PC-9 (cell line): ENCODE results near the gene NDUFAF8. TPM values are rescaled to one million over a fixed set of nuclear protein-coding genes. Genes with fewer than 3 reads are reported as not detected.

Source experiments
- BruUV-seq: library from RNA; stranded (reverse); fragments of 400-500 nt; replicated peaks from 2 replicates; lab custom pipeline; 2021; lab: Mats Ljungman, UMichigan
- CTCF ChIA-PET: fragments of 300-600 bp; sonication (Branson Sonifier 250); formaldehyde crosslinking; loops from one replicate; lab custom pipeline; 2022; ENCODE audit warnings: antibody characterized with exemption; lab: Charles Lee
- POLR2A ChIA-PET: fragments of 300-600 bp; sonication (Branson Sonifier 250); formaldehyde crosslinking; loops from one replicate; lab custom pipeline; 2022; ENCODE audit warnings: antibody characterized with exemption; ENCODE audit not compliant: unreplicated experiment; lab: Charles Lee
- DNase-seq, 2 experiments: peaks; one replicate each; pipeline versions ENCODE4 v3.0.0 to v3.0.0-alpha.2; 2015 to 2022; ENCODE audit warnings: mixed read lengths in 1 of 2
- H2AFZ ChIP-seq: fragments of 200-600 bp; sonication (generic); 2 replicates; pipeline ENCODE4 v1.8.1; 2017; ENCODE audit warnings: antibody characterized with exemption
- H3F3A ChIP-seq: fragments of 200-600 bp; sonication (generic); 2 replicates; pipeline ENCODE4 v1.8.1; 2017; ENCODE audit warnings: antibody characterized with exemption, mild to moderate bottlenecking, low read depth; ENCODE audit not compliant: insufficient read depth
- H3K27ac ChIP-seq: fragments of 200-600 bp; sonication (generic); 2 replicates; pipeline ENCODE4 v1.6.1; 2016; ENCODE audit warnings: mixed run types
- H3K27me3 ChIP-seq: fragments of 200-600 bp; sonication (generic); 2 replicates; pipeline ENCODE4 v1.6.1; 2016; ENCODE audit warnings: low read depth, mixed run types; ENCODE audit not compliant: insufficient read depth
- H3K36me3 ChIP-seq: fragments of 200-600 bp; sonication (generic); 2 replicates; pipeline ENCODE4 v1.6.1; 2016; ENCODE audit warnings: low read depth, mixed run types
- H3K4me1 ChIP-seq: fragments of 200-600 bp; sonication (generic); replicated peaks from 2 replicates; pipeline ENCODE4 v1.6.1; 2016; ENCODE audit warnings: mixed run types; ENCODE audit not compliant: insufficient read depth
- H3K4me2 ChIP-seq: fragments of 200-600 bp; sonication (generic); 2 replicates; pipeline ENCODE4 v1.6.1; 2017; ENCODE audit warnings: mixed run types
- H3K4me3 ChIP-seq: fragments of 200-600 bp; sonication (generic); 2 replicates; pipeline ENCODE4 v1.6.1; 2016; ENCODE audit warnings: mixed run types
- H3K79me2 ChIP-seq: fragments of 200-600 bp; sonication (generic); 2 replicates; pipeline ENCODE4 v1.6.1; 2017; ENCODE audit warnings: low read depth, mixed run types
- H3K9me2 ChIP-seq: fragments of 200-600 bp; sonication (generic); 2 replicates; pipeline ENCODE4 v1.8.1; 2017; ENCODE audit warnings: mild to moderate bottlenecking; ENCODE audit not compliant: insufficient read depth
- H3K9me3 ChIP-seq: fragments of 200-600 bp; sonication (generic); 2 replicates; pipeline ENCODE4 v1.8.1; 2016; ENCODE audit warnings: low read depth; ENCODE audit not compliant: insufficient read depth
- H4K20me1 ChIP-seq: fragments of 200-600 bp; sonication (generic); 2 replicates; pipeline ENCODE4 v1.8.1; 2017; ENCODE audit not compliant: insufficient read depth
- EZH2 ChIP-seq: fragments of 200-600 bp; sonication (generic); IDR thresholded peaks from 2 replicates; pipeline ENCODE4 v1.8.0; 2017; ENCODE audit warnings: antibody characterized with exemption, low read depth
- intact Hi-C: fragments of 100-400 bp; cut with micrococcal nuclease; formaldehyde crosslinking; loops from one replicate; pipeline ENCODE4 v1.10.0; 2022; ENCODE audit not compliant: unreplicated experiment
- total RNA-seq: library from RNA; stranded (reverse); gene quantifications from 2 replicates; pipeline ENCODE4 v1.2.3, GENCODE V29; 2021
- TF ChIP-seq, protein P1 (sequence below): fragments of 200-600 bp; sonication (generic); conservative IDR thresholded peaks from 2 replicates; pipeline ENCODE4 v1.6.1; 2017; ENCODE audit warnings: mixed run types, antibody characterized with exemption, mild to moderate bottlenecking, moderate library complexity

Gene NDUFAF8
- total RNA-seq, 1 experiment from 2014 or later, result 53.3 TPM

DNA sequence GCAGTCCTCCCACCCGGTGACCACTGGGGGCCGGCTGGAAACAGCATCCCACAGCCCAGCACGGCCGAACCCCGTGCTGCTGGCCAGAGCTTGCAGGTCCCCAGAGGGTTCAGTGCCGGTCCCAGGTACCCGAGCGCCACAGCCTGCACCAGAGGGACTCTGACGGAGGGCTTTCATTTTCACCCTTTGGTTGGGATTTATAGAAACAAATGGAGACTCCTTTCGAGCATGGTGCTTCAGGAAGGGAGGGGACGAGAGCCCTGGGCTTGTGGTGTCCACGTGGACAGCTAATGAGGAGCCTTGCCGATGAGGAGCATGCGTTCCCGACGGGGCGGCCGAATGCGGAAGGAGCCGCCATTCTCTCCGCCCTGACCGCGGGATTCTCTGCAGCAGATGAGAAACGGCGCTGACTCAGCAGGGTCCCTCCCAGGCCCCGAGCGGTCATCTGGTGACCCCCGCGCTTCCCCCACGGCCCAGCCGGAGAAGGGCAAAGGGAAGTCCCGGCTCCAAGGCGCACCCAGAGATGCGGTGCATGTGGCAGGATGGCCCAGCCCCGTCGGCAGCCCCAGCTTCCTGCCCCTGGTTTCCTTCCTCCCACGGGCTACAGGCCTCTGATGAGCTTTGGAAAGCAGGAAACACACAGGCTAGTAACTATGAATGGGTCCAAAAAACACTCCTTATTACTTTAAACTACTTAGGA is 46.2 kb downstream of the NDUFAF8 start:
- Histone ChIP-seq H3K27me3 (no peaks in the 10 kb centered on the region), H3F3A (no peaks in the 10 kb centered on the region), H3K9me3 (no peaks in the 10 kb centered on the region), H3K9me2 (no peaks in the 10 kb centered on the region), H3K4me2 (no peak overlapping the region), H3K4me1 (no peaks in the 10 kb centered on the region), H2AFZ (no peak overlapping the region), H3K36me3 (no peaks in the 10 kb centered on the region), H4K20me1 (peaks cover 16% of the 10 kb centered on the region), H3K4me3 (no peak overlapping the region), H3K27ac (no peak overlapping the region), H3K79me2 (peaks cover 10% of the 10 kb centered on the region)
- TF ChIP-seq, protein P1, sequence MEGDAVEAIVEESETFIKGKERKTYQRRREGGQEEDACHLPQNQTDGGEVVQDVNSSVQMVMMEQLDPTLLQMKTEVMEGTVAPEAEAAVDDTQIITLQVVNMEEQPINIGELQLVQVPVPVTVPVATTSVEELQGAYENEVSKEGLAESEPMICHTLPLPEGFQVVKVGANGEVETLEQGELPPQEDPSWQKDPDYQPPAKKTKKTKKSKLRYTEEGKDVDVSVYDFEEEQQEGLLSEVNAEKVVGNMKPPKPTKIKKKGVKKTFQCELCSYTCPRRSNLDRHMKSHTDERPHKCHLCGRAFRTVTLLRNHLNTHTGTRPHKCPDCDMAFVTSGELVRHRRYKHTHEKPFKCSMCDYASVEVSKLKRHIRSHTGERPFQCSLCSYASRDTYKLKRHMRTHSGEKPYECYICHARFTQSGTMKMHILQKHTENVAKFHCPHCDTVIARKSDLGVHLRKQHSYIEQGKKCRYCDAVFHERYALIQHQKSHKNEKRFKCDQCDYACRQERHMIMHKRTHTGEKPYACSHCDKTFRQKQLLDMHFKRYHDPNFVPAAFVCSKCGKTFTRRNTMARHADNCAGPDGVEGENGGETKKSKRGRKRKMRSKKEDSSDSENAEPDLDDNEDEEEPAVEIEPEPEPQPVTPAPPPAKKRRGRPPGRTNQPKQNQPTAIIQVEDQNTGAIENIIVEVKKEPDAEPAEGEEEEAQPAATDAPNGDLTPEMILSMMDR, result no peak
- no peak for TF ChIP-seq EZH2
- ChIA-PET POLR2A (no interaction called here), CTCF (no interaction called here)
- intact Hi-C loops, result no loop called here
- no TSS peak for BruUV-seq
- DNase-seq, result no peak

DNA sequence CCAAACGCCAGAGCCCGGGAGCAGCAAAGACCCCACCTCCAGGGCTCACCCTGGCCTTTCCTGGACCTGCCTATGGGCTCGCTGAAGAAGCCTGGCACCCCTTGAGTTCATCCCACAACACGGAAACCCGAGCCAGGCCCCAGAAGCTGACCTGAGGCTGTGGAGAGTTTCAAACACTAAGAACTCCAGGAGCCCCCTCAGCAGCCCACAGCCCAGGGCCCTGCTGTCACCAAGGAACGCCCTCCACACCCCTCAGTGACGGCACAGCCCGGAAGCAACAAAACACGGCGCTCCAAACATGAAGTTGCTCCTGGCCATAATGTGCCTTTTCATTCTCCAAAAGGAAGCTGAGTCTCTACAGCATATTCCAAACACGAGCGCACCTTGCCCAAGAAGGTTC is 46.8 kb downstream of the NDUFAF8 start:
- H3K36me3 ChIP-seq, result no peaks in the 10 kb centered on the region
- no peak for DNase-seq
- BruUV-seq, result no TSS peak
- H3K27ac ChIP-seq, result no peak overlapping the region
- no peak overlapping the region for H3K4me2 ChIP-seq
- peaks cover 20% of the 10 kb centered on the region for H4K20me1 ChIP-seq
- H3K4me1 ChIP-seq, result no peaks in the 10 kb centered on the region
- no peaks in the 10 kb centered on the region for H3F3A ChIP-seq
- POLR2A ChIA-PET, result no interaction called here
- intact Hi-C loops, result no loop called here
- H3K4me3 ChIP-seq, result no peak overlapping the region
- CTCF ChIA-PET, result no interaction called here
- TF ChIP-seq, protein P1, result no peak
- TF ChIP-seq EZH2, result no peak
- H3K9me3 ChIP-seq, result no peaks in the 10 kb centered on the region
- H3K9me2 ChIP-seq, result no peaks in the 10 kb centered on the region
- peaks cover 16% of the 10 kb centered on the region for H3K79me2 ChIP-seq
- H2AFZ ChIP-seq, result no peak overlapping the region
- no peaks in the 10 kb centered on the region for H3K27me3 ChIP-seq

DNA sequence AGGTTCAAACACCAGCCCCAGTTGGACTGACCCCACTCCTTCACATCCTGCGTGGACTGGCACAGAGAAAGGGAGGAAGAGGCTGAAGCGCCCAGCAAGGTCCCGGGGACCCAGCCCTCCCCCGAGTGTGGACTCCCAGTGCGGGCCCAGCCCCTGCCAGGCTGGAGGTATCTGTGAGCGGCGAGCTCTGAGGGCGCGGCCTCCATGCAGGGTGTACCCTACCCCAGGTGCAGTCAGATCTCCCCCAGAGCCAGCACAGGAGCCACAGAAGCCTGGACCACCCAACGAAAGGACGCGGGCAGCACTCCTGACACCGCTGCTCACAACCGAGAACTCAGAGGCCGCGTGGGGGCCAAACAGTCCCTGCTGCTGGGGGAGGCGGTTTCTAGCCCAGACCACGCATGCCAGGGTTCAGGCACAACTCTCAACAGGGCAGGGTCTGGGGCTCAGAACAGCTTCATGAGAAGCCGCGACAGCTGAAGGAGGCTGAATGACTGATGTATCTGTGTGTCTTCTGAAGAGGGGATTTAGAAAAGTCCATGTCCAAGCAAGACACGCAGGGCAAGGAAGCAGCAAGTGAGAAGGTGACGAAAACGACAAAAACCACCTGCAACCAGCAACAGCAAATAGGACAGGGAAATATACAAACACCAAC is 47.5 kb downstream of the NDUFAF8 start:
- CTCF ChIA-PET, result no interaction called here
- BruUV-seq, result no TSS peak
- Histone ChIP-seq H3K79me2 (peaks cover 22% of the 10 kb centered on the region), H2AFZ (no peak overlapping the region), H3K9me2 (no peaks in the 10 kb centered on the region), H3K4me3 (no peak overlapping the region), H3F3A (no peaks in the 10 kb centered on the region), H3K36me3 (no peaks in the 10 kb centered on the region), H3K9me3 (no peaks in the 10 kb centered on the region), H3K27me3 (no peaks in the 10 kb centered on the region), H3K27ac (no peak overlapping the region), H4K20me1 (peaks cover 23% of the 10 kb centered on the region), H3K4me1 (no peaks in the 10 kb centered on the region), H3K4me2 (no peak overlapping the region)
- intact Hi-C loops, result no loop called here
- POLR2A ChIA-PET, result no interaction called here
- TF ChIP-seq, protein P1, result no peak
- TF ChIP-seq EZH2, result no peak
- no peak for DNase-seq
